ENCODE results near the gene CAMSAP3. TPM values are rescaled to one million over a fixed set of nuclear protein-coding genes. Genes with fewer than 3 reads are reported as not detected.
"Not testable (repeated sequence)": the region's sequence is repeated elsewhere in the genome, so short reads cannot be mapped to it uniquely, and the experiment has no call there.

The CAMSAP3 gene
- total RNA-seq, 1 donor from 2014 or later, result 12.8 TPM

DNA sequence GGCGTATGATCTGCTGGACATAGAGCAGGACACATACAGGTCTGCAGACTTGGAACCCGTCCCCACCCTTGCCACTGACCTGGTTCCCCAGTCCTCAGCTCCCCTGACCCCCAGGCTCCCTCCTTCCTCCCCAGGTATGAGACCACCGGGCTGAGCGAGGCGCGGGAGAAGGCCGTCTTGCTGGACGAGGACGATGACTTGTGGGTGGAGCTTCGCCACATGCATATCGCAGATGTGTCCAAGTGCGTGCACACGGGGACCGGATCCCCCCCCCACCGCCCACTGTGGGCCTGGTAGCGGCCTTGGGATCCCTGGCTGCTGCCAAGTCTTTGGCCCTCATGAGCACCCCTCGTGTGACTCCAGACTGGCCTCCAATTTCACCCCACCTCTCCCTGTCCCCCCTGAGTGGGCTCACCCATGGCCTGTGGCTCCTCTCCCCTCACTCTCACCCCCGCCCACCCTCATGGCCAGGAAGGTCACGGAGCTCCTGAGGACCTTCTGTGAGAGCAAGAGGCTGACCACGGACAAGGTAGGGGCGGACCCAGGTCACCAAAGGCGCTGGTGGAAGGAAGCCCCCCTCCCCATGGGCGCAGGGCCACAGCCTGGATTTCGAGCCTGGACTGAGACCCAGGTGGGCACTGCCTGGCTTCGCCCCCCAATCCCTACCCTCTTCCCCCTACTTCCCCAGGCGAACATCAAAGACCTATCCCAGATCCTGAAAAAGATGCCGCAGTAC lies 46.8 kb downstream of the CAMSAP3 start:
- Histone ChIP-seq H3K4me1 (peaks cover 4% of the 10 kb centered on the region), H3K27ac (no peak overlapping the region), H3K4me3 (no peak overlapping the region), H3K36me3 (no peaks in the 10 kb centered on the region), H3K9me3 (no peaks in the 10 kb centered on the region), H3K27me3 (peaks cover 7% of the 10 kb centered on the region)
- DNase-seq (ENCODE audit: extremely low spot score in 2 of 2), result no peak
- TF ChIP-seq POLR2AphosphoS5 (IDR thresholded peaks at IDR 0.05; ENCODE audit: insufficient read depth in 1 of 2, low read depth in 1 of 2) (no peak), POLR2A (IDR thresholded peaks at IDR 0.05) (no peak)
- TF ChIP-seq, protein P1, sequence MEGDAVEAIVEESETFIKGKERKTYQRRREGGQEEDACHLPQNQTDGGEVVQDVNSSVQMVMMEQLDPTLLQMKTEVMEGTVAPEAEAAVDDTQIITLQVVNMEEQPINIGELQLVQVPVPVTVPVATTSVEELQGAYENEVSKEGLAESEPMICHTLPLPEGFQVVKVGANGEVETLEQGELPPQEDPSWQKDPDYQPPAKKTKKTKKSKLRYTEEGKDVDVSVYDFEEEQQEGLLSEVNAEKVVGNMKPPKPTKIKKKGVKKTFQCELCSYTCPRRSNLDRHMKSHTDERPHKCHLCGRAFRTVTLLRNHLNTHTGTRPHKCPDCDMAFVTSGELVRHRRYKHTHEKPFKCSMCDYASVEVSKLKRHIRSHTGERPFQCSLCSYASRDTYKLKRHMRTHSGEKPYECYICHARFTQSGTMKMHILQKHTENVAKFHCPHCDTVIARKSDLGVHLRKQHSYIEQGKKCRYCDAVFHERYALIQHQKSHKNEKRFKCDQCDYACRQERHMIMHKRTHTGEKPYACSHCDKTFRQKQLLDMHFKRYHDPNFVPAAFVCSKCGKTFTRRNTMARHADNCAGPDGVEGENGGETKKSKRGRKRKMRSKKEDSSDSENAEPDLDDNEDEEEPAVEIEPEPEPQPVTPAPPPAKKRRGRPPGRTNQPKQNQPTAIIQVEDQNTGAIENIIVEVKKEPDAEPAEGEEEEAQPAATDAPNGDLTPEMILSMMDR (IDR thresholded peaks at IDR 0.05), result no peak
- intact Hi-C loops (cut with DNase I), result no loop called here

DNA sequence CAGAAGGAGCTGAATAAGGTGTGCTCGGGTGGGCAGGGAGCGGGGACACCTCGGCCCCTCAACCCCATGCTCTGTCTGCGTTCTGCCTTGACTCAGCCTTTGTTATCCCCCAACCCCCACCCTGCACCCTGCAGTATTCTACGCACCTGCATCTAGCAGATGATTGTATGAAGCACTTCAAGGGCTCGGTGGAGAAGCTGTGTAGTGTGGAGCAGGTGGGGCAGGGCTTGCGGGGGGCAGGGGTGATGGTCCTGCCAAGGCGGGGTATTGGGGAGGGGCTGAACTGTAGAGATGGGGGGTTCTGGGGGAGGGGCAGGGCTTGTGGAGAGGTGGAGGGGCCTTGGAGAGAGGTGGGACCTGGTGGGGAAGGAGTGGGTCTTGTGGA lies 47.4 kb downstream of the CAMSAP3 start:
- H3K27me3 ChIP-seq, result peaks cover under 1% of the 10 kb centered on the region
- TF ChIP-seq, protein P1 (IDR thresholded peaks at IDR 0.05), result no peak
- TF ChIP-seq POLR2AphosphoS5 (IDR thresholded peaks at IDR 0.05; ENCODE audit: insufficient read depth in 1 of 2, low read depth in 1 of 2) (no peak), POLR2A (IDR thresholded peaks at IDR 0.05) (no peak)
- intact Hi-C loops (cut with DNase I), result no loop called here

DNA sequence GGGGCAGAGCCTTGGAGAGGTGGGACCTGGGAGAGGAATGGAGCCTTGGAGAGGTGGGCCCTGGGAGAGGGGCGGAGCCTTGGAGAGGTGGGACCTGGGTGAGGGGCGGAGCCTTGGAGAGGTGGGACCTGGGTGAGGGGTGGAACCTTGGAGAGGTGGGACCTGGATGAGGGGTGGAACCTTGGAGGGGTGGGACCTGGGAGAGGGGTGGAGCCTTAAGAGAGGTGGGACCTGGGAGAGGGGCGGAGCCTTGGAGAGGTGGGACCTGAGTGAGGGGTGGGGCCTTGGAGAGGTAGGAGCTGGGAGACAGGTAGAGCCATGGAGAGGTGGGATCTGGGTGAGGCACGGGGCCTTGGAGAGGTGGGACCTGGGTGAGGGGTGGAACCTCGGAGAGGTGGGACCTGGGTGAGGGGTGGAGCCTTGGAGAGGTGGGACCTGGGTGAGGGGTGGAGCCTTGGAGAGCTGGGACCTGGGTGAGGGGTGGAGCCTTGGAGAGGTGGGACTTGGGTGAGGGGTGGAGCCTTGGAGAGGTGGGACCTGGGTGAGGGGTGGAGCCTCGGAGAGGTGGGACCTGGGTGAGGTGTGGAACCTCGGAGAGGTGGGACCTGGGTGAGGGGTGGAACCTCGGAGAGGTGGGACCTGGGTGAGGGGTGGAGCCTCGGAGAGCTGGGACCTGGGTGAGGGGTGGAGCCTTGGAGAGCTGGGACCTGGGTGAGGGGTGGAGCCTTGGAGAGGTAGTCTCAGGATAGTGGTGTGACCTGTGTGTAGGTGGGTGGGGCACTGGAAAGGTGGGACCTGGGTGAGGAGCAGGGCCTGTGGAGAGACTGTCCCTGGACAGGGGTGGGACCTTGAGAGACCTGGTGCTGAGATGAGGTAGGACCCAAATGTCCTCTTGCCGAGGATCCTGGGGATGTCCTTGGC lies 48.2 kb downstream of the CAMSAP3 start:
- intact Hi-C loops (cut with DNase I); H3K4me3 ChIP-seq; H3K27ac ChIP-seq; DNase-seq (ENCODE audit: extremely low spot score in 2 of 2); H3K4me1 ChIP-seq; H3K36me3 ChIP-seq; H3K9me3 ChIP-seq; H3K27me3 ChIP-seq: not testable (repeated sequence)

More for the DNA sequence above, 47.4 kb downstream of the CAMSAP3 start:
- DNase-seq (ENCODE audit: extremely low spot score in 2 of 2), result no peak
- no peak overlapping the region for H3K27ac ChIP-seq
- no peaks in the 10 kb centered on the region for H3K9me3 ChIP-seq
- H3K36me3 ChIP-seq, result no peaks in the 10 kb centered on the region
- no peaks in the 10 kb centered on the region for H3K4me1 ChIP-seq
- no peak overlapping the region for H3K4me3 ChIP-seq

DNA sequence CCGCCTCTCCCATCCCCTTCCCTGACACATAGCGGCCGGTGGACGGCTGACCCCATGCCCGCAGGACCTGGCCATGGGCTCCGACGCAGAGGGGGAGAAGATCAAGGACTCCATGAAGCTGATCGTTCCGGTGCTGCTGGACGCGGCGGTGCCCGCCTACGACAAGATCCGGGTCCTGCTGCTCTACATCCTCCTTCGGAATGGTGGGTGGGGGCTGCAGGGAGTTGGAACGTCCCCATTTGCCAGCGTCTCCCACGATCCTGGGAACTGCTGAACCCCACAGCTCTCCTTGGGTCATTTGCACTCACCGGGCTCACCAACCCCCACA lies 48.9 kb downstream of the CAMSAP3 start:
- Histone ChIP-seq H3K36me3 (no peaks in the 10 kb centered on the region), H3K4me1 (no peaks in the 10 kb centered on the region), H3K9me3 (no peaks in the 10 kb centered on the region), H3K27ac (no peak overlapping the region), H3K27me3 (no peaks in the 10 kb centered on the region), H3K4me3 (no peak overlapping the region)
- intact Hi-C loops (cut with DNase I), result no loop called here
- no peak for TF ChIP-seq POLR2A (IDR thresholded peaks at IDR 0.05)
- TF ChIP-seq POLR2AphosphoS5 (IDR thresholded peaks at IDR 0.05; ENCODE audit: insufficient read depth in 1 of 2, low read depth in 1 of 2), result no peak
- TF ChIP-seq, protein P1 (IDR thresholded peaks at IDR 0.05), result no peak
- DNase-seq (ENCODE audit: extremely low spot score in 2 of 2), result no peak

DNA sequence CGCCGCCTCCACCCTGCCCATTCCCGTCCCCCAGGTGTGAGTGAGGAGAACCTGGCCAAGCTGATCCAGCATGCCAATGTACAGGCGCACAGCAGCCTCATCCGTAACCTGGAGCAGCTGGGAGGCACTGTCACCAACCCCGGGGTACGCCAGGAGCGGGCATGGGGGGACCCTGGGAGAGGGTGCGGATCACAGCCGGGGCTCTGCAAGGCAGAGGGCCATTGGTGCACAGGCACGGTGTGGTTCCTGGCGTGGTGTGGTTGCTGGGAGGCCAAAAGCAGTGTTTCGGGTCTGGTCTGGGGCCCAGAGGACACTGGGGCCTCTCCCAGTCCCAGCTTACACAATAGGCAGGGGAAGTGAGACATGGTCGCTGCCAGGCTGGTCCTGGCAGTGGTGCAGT lies 49.5 kb downstream of the CAMSAP3 start:
- Histone ChIP-seq H3K9me3 (no peaks in the 10 kb centered on the region), H3K27ac (no peak overlapping the region), H3K36me3 (no peaks in the 10 kb centered on the region), H3K4me1 (no peaks in the 10 kb centered on the region), H3K27me3 (no peaks in the 10 kb centered on the region), H3K4me3 (no peak overlapping the region)
- DNase-seq (ENCODE audit: extremely low spot score in 2 of 2), result no peak
- TF ChIP-seq POLR2A (IDR thresholded peaks at IDR 0.05) (no peak), POLR2AphosphoS5 (IDR thresholded peaks at IDR 0.05; ENCODE audit: insufficient read depth in 1 of 2, low read depth in 1 of 2) (no peak)
- TF ChIP-seq, protein P1 (IDR thresholded peaks at IDR 0.05), result no peak
- intact Hi-C loops (cut with DNase I), result no loop called here
